IMR-90 (cell line): ENCODE results near the gene CTNND2. TPM values are rescaled to one million over a fixed set of nuclear protein-coding genes. Genes with fewer than 3 reads are reported as not detected.

ENCODE experiments used
- ATAC-seq: fragments of 200-7000 bp; cut with Tn5 transposase; 2 replicates; pipeline ENCODE4 v1.9.1; 2020; ENCODE audit warnings: low read depth, mild to moderate bottlenecking, moderate library complexity
- BruUV-seq: library from RNA; stranded (reverse); fragments of 400-500 nt; replicated peaks from 2 replicates; lab custom pipeline; 2021; lab: Mats Ljungman, UMichigan
- CTCF ChIA-PET: fragments of 300-600 bp; formaldehyde crosslinking; extraction: SDS; loops from one replicate; lab custom pipeline; 2021; ENCODE audit warnings: antibody characterized with exemption; lab: Yijun Ruan, JAX
- POLR2A ChIA-PET: fragments of 300-600 bp; sonication (Branson Sonifier 250); formaldehyde crosslinking; loops from one replicate; lab custom pipeline; 2022; ENCODE audit warnings: antibody characterized with exemption; ENCODE audit not compliant: unreplicated experiment; lab: Charles Lee
- DNase-seq: peaks from one replicate; pipeline ENCODE4 v3.0.0; 2013
- H2AFZ ChIP-seq: replicated peaks from 2 replicates; pipeline ENCODE3; 2013; ENCODE audit warnings: low read length, mild to moderate bottlenecking; ENCODE audit not compliant: poor library complexity
- H2AK5ac ChIP-seq: 2 replicates; pipeline ENCODE4 v1.6.1; 2013; ENCODE audit warnings: low read depth, low read length, inconsistent platforms
- H2AK9ac ChIP-seq: replicated peaks from 2 replicates; pipeline ENCODE3; 2013; ENCODE audit warnings: mild to moderate bottlenecking, low read depth, low read length, moderate library complexity; ENCODE audit not compliant: poor library complexity
- H2BK120ac ChIP-seq: 2 replicates; pipeline ENCODE4 v1.6.1; 2013; ENCODE audit warnings: low read depth, low read length, inconsistent platforms
- H2BK15ac ChIP-seq: 3 replicates; pipeline ENCODE4 v1.6.1; 2013; ENCODE audit warnings: low read depth, low read length, inconsistent platforms
- H2BK20ac ChIP-seq: 2 replicates; pipeline ENCODE4 v1.6.1; 2013; ENCODE audit warnings: low read depth, mild to moderate bottlenecking, inconsistent platforms, low read length, moderate library complexity
- H2BK5ac ChIP-seq: 2 replicates; pipeline ENCODE4 v1.6.1; 2013; ENCODE audit warnings: mild to moderate bottlenecking, low read depth, low read length, inconsistent platforms; ENCODE audit not compliant: poor library complexity, severe bottlenecking
- H3K14ac ChIP-seq: replicated peaks from 2 replicates; pipeline ENCODE4 v1.6.1; 2013; ENCODE audit warnings: low read depth, low read length, inconsistent platforms
- H3K18ac ChIP-seq: 2 replicates; pipeline ENCODE4 v1.6.1; 2013; ENCODE audit warnings: low read depth, low read length, control low read depth
- H3K23ac ChIP-seq: 2 replicates; pipeline ENCODE4 v1.6.1; 2013; ENCODE audit warnings: low read depth, low read length, inconsistent platforms
- H3K27ac ChIP-seq: 2 replicates; pipeline ENCODE4 v1.5.1; 2013; ENCODE audit warnings: mild to moderate bottlenecking, control low read depth, low read length; ENCODE audit not compliant: insufficient read depth
- H3K27me3 ChIP-seq: 2 replicates; pipeline ENCODE4 v1.6.1; 2013; ENCODE audit warnings: low read length; ENCODE audit not compliant: control insufficient read depth, insufficient read depth
- H3K36me3 ChIP-seq: 2 replicates; pipeline ENCODE4 v1.6.1; 2013; ENCODE audit warnings: low read length, mixed read lengths; ENCODE audit not compliant: control insufficient read depth, insufficient read depth
- H3K4ac ChIP-seq: 2 replicates; pipeline ENCODE4 v1.6.1; 2013; ENCODE audit warnings: low read depth, low read length, inconsistent platforms
- H3K4me1 ChIP-seq: 2 replicates; pipeline ENCODE4 v1.6.1; 2013; ENCODE audit warnings: low read length, mixed read lengths; ENCODE audit not compliant: control insufficient read depth, insufficient read depth
- H3K4me2 ChIP-seq: 2 replicates; pipeline ENCODE4 v1.6.1; 2013; ENCODE audit warnings: low read depth, mild to moderate bottlenecking, control low read depth, low read length, moderate library complexity
- H3K4me3 ChIP-seq: 2 replicates; pipeline ENCODE4 v1.5.1; 2013; ENCODE audit warnings: low read depth, mild to moderate bottlenecking, control low read depth, low read length, moderate library complexity; ENCODE audit not compliant: insufficient read depth
- H3K56ac ChIP-seq: 2 replicates; pipeline ENCODE4 v1.6.1; 2013; ENCODE audit warnings: low read length, inconsistent platforms; ENCODE audit not compliant: insufficient read depth; ENCODE audit errors: extremely low read depth
- H3K79me1 ChIP-seq, 2 experiments: 2 replicates each; pipeline ENCODE4 v1.6.1; 2013; ENCODE audit warnings: low read length in 2 of 2, inconsistent platforms in 1 of 2, low read depth in 1 of 2
- H3K9ac ChIP-seq: 2 replicates; pipeline ENCODE4 v1.6.1; 2013; ENCODE audit warnings: low read depth, low read length, control low read depth
- H3K9me1 ChIP-seq: 2 replicates; pipeline ENCODE4 v1.6.1; 2013; ENCODE audit warnings: low read length, inconsistent platforms; ENCODE audit not compliant: insufficient read depth
- H3K9me3 ChIP-seq: 2 replicates; pipeline ENCODE4 v1.6.1; 2013; ENCODE audit warnings: low read length; ENCODE audit not compliant: control insufficient read depth, insufficient read depth
- H4K20me1 ChIP-seq: 2 replicates; pipeline ENCODE4 v1.6.1; 2013; ENCODE audit warnings: low read length, inconsistent platforms; ENCODE audit not compliant: insufficient read depth
- H4K5ac ChIP-seq: 2 replicates; pipeline ENCODE4 v1.6.1; 2013; ENCODE audit warnings: mild to moderate bottlenecking, low read depth, low read length, control low read depth
- H4K8ac ChIP-seq, 2 experiments: 2 replicates each; pipeline ENCODE4 v1.6.1; 2013; ENCODE audit warnings: low read depth in 2 of 2, low read length in 2 of 2, control low read depth in 1 of 2, inconsistent platforms in 1 of 2
- H4K91ac ChIP-seq: 2 replicates; pipeline ENCODE4 v1.6.1; 2013; ENCODE audit warnings: low read depth, low read length, inconsistent platforms; ENCODE audit not compliant: insufficient read depth
- BHLHE40 ChIP-seq: fragments of 150-350 bp; IDR thresholded peaks from 2 replicates; pipeline ENCODE4 v1.6.1; 2016; ENCODE audit warnings: mild to moderate bottlenecking, low read depth, low read length
- CEBPB ChIP-seq: IDR thresholded peaks from 2 replicates; pipeline ENCODE4 v1.6.1; 2012; ENCODE audit warnings: low read depth, low read length, improper control_type of control experiment
- CHD1 ChIP-seq: IDR thresholded peaks from 2 replicates; pipeline ENCODE4 v1.6.1; 2012; ENCODE audit warnings: low read depth, low read length, improper control_type of control experiment
- FOS ChIP-seq: fragments of 150-350 bp; IDR thresholded peaks from 2 replicates; pipeline ENCODE4 v1.6.1; 2016; ENCODE audit warnings: low read depth, low read length
- MAFK ChIP-seq: IDR thresholded peaks from 2 replicates; pipeline ENCODE4 v1.6.1; 2012; ENCODE audit warnings: low read depth, low read length, improper control_type of control experiment
- MAZ ChIP-seq: IDR thresholded peaks from 2 replicates; pipeline ENCODE4 v1.6.1; 2012; ENCODE audit warnings: low read depth, mild to moderate bottlenecking, low read length, improper control_type of control experiment, moderate library complexity, borderline replicate concordance
- MXI1 ChIP-seq: IDR thresholded peaks from 2 replicates; pipeline ENCODE4 v1.6.1; 2012; ENCODE audit warnings: low read depth, mild to moderate bottlenecking, low read length, moderate library complexity, borderline replicate concordance
- NFE2L2 ChIP-seq: fragments of 150-350 bp; IDR thresholded peaks from 2 replicates; pipeline ENCODE4 v1.6.1; 2016; ENCODE audit warnings: low read depth, mild to moderate bottlenecking, low read length
- POLR2A ChIP-seq: IDR thresholded peaks from 2 replicates; pipeline ENCODE4 v1.6.1; 2012; ENCODE audit warnings: mild to moderate bottlenecking, low read depth, low read length
- RAD21 ChIP-seq: IDR thresholded peaks from 2 replicates; pipeline ENCODE4 v1.6.1; 2012; ENCODE audit warnings: low read length, improper control_type of control experiment
- RCOR1 ChIP-seq: IDR thresholded peaks from 2 replicates; pipeline ENCODE4 v1.6.1; 2012; ENCODE audit warnings: mild to moderate bottlenecking, low read length, improper control_type of control experiment; ENCODE audit not compliant: insufficient replicate concordance
- RFX5 ChIP-seq: IDR thresholded peaks from 2 replicates; pipeline ENCODE4 v1.8.0; 2012; ENCODE audit warnings: low read depth, mild to moderate bottlenecking, low read length, moderate library complexity
- SMC3 ChIP-seq: fragments of 150-350 bp; IDR thresholded peaks from 2 replicates; pipeline ENCODE4 v1.6.1; 2016; ENCODE audit warnings: low read depth, mild to moderate bottlenecking, antibody characterized with exemption, low read length, moderate library complexity
- dilution Hi-C: fragments of 300-500 bp; cut with HindIII; formaldehyde crosslinking; loops from one replicate; pipeline ENCODE4 v1.14.3; 2018; ENCODE audit warnings: low sequenced_read_pairs; ENCODE audit not compliant: unreplicated experiment
- in situ Hi-C: fragments of 300-500 bp; cut with MboI; formaldehyde crosslinking; loops from 3 replicates; pipeline ENCODE4 v1.14.3; 2019; ENCODE audit warnings: low sequenced_read_pairs, inconsistent platforms, mixed read lengths
- intact Hi-C: fragments of 100-400 bp; cut with micrococcal nuclease; formaldehyde crosslinking; loops from 2 replicates; pipeline ENCODE4 v1.10.0; 2022
- polyA plus RNA-seq, 3 experiments: library from polyadenylated mRNA; depleted of rRNA; stranded (reverse); fragments of >200 nt; gene quantifications; 2 replicates each; pipeline ENCODE4 v1.2.3, GENCODE V29; 2012; ENCODE audit warnings: low replicate concordance in 1 of 3
- total RNA-seq: library from RNA; depleted of rRNA; stranded (reverse); fragments of >200 nt; gene quantifications from 2 replicates; pipeline ENCODE4 v1.2.3, GENCODE V29; 2012
- TF ChIP-seq, protein P1 (sequence below): fragments of 150-350 bp; IDR thresholded peaks from 2 replicates; pipeline ENCODE4 v1.6.1; 2017; ENCODE audit warnings: mild to moderate bottlenecking, antibody characterized with exemption, low read length, low read depth
- TF ChIP-seq, protein P2 (sequence below): fragments of 150-350 bp; IDR thresholded peaks from 2 replicates; pipeline ENCODE4 v1.6.1; 2016; ENCODE audit warnings: low read depth, mild to moderate bottlenecking, low read length, moderate library complexity, borderline replicate concordance

Gene CTNND2
- total and polyA plus RNA-seq, 2 of the 4 experiments (the other 2 are of a cell fraction), result not detected

DNA sequence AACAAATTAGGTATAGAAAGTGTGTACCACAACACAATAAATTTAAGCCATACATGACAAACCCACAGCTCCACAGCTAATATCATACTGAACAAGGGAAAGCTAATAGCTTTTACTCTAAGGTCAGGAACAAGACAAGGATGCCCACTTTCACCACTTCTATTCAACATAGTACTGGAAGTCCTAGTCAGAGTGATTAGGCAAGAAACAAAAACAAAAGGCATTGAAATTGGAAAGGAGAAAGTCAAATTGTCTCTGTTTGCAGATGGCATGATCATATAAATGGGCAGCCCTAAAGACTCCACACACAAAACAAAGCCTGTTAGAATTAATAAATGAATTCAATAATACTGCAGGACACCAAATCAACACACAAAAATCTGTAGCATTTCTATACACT is 548.8 kb downstream of the CTNND2 start:
- H3K9me3 ChIP-seq, result peaks cover 2% of the 10 kb centered on the region; the same call in 1 of the 2 replicates
- no peaks in the 10 kb centered on the region for H3K9me1 ChIP-seq
- H4K8ac ChIP-seq, result no peak overlapping the region
- H3K4me1 ChIP-seq, result no peaks in the 10 kb centered on the region
- ChIA-PET POLR2A (no interaction called here), CTCF (no interaction called here)
- no peak for DNase-seq
- H3K4me2 ChIP-seq, result no peak overlapping the region
- no peak overlapping the region for H2AK5ac ChIP-seq
- H3K79me1 ChIP-seq, result no peaks in the 10 kb centered on the region
- no peak overlapping the region for H3K23ac ChIP-seq
- no TSS peak for BruUV-seq
- H3K9ac ChIP-seq, result no peak overlapping the region
- H3K56ac ChIP-seq, result no peak overlapping the region
- no peak overlapping the region for H3K27ac ChIP-seq
- H4K5ac ChIP-seq, result no peak overlapping the region
- H2BK5ac ChIP-seq, result no peak overlapping the region
- no peak overlapping the region for H3K14ac ChIP-seq
- no peak for ATAC-seq
- no peak overlapping the region for H2AK9ac ChIP-seq
- H4K20me1 ChIP-seq, result no peaks in the 10 kb centered on the region
- H2BK20ac ChIP-seq, result no peak overlapping the region
- no peak overlapping the region for H3K4ac ChIP-seq
- TF ChIP-seq FOS (no peak), RAD21 (no peak), MAFK (no peak), CHD1 (no peak), RCOR1 (no peak), POLR2A (no peak), NFE2L2 (no peak), MAZ (no peak), CEBPB (no peak), MXI1 (no peak), SMC3 (no peak), BHLHE40 (no peak), RFX5 (no peak)
- TF ChIP-seq, protein P1, sequence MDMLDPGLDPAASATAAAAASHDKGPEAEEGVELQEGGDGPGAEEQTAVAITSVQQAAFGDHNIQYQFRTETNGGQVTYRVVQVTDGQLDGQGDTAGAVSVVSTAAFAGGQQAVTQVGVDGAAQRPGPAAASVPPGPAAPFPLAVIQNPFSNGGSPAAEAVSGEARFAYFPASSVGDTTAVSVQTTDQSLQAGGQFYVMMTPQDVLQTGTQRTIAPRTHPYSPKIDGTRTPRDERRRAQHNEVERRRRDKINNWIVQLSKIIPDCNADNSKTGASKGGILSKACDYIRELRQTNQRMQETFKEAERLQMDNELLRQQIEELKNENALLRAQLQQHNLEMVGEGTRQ, result no peak
- TF ChIP-seq, protein P2, sequence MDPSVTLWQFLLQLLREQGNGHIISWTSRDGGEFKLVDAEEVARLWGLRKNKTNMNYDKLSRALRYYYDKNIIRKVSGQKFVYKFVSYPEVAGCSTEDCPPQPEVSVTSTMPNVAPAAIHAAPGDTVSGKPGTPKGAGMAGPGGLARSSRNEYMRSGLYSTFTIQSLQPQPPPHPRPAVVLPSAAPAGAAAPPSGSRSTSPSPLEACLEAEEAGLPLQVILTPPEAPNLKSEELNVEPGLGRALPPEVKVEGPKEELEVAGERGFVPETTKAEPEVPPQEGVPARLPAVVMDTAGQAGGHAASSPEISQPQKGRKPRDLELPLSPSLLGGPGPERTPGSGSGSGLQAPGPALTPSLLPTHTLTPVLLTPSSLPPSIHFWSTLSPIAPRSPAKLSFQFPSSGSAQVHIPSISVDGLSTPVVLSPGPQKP, result no peak
- H4K91ac ChIP-seq, result no peak overlapping the region
- no peak overlapping the region for H2AFZ ChIP-seq
- no peaks in the 10 kb centered on the region for H3K27me3 ChIP-seq
- H3K4me3 ChIP-seq, result no peak overlapping the region
- no peak overlapping the region for H2BK15ac ChIP-seq
- dilution Hi-C loops (no loop called here), in situ Hi-C loops (no loop called here), intact Hi-C loops (no loop called here)
- no peak overlapping the region for H2BK120ac ChIP-seq
- H3K18ac ChIP-seq, result no peak overlapping the region
- no peaks in the 10 kb centered on the region for H3K36me3 ChIP-seq
